HEK293 (cell line): ENCODE measurements around the gene ELF1.
"Not testable (repeated sequence)": the region's sequence is repeated elsewhere in the genome, so short reads cannot be mapped to it uniquely, and the experiment has no call there.

Experiments used
- CTCF ChIA-PET: fragments of 350-600 bp; formaldehyde crosslinking; extraction: SDS; loops from one replicate; lab custom pipeline; 2021; ENCODE audit warnings: antibody characterized with exemption; lab: Yijun Ruan, JAX
- POLR2A ChIA-PET: fragments of 300-600 bp; formaldehyde crosslinking; extraction: SDS; loops from one replicate; lab custom pipeline; 2020; ENCODE audit warnings: antibody characterized with exemption, inconsistent platforms; lab: Yijun Ruan, JAX
- H3K27ac ChIP-seq: fragments of 200-500 bp; sonication (Bioruptor generic); 2 replicates; pipeline ENCODE4 v1.5.1; 2014; ENCODE audit warnings: low read depth, low read length, control low read depth, inconsistent platforms; ENCODE audit errors: extremely low read depth
- H3K36me3 ChIP-seq, 2 experiments: fragments of 200-500 bp in 1 of 2; sonication (Bioruptor generic) in 1 of 2; 1 replicate in 1 of 2; 2 replicates in 1 of 2; pipeline ENCODE4 v1.5.1; 2014 to 2017; ENCODE audit warnings: inconsistent platforms in 2 of 2, low read length in 2 of 2; ENCODE audit not compliant: control insufficient read depth in 2 of 2, insufficient read depth in 1 of 2
- H3K4me1 ChIP-seq: fragments of 200-500 bp; sonication (Bioruptor generic); 2 replicates; pipeline ENCODE4 v1.5.1; 2014; ENCODE audit warnings: mild to moderate bottlenecking, low read length, inconsistent platforms; ENCODE audit not compliant: control insufficient read depth, insufficient read depth
- H3K4me3 ChIP-seq: 2 replicates; pipeline ENCODE4 v1.5.1; 2011; ENCODE audit warnings: low read depth, mild to moderate bottlenecking, control low read depth, low read length, moderate library complexity
- H3K9me3 ChIP-seq: fragments of 200-500 bp; sonication (Bioruptor generic); 2 replicates; pipeline ENCODE4 v1.5.1; 2014; ENCODE audit warnings: low read depth, low read length, inconsistent platforms; ENCODE audit not compliant: control insufficient read depth, insufficient read depth
- GLIS2 ChIP-seq: fragments of 450-650 bp; formaldehyde crosslinking; IDR thresholded peaks from 2 replicates; pipeline ENCODE4 v1.5.1; 2016; ENCODE audit warnings: missing biosample characterization, missing genetic modification characterization
- PRDM1 ChIP-seq: fragments of 450-650 bp; formaldehyde crosslinking; IDR thresholded peaks from 2 replicates; pipeline ENCODE4; 2016; ENCODE audit warnings: missing biosample characterization, missing genetic modification characterization
- SP7 ChIP-seq: fragments of 450-650 bp; formaldehyde crosslinking; IDR thresholded peaks from 2 replicates; pipeline ENCODE4 v1.5.1; 2016; ENCODE audit warnings: missing biosample characterization, missing genetic modification characterization
- TCF7L2 ChIP-seq: IDR thresholded peaks from 2 replicates; pipeline ENCODE4 v1.6.1; 2011; ENCODE audit warnings: low read depth, mild to moderate bottlenecking, inconsistent platforms, low read length, moderate library complexity, borderline replicate concordance
- ZNF175 ChIP-seq: fragments of 450-650 bp; formaldehyde crosslinking; IDR thresholded peaks from 2 replicates; pipeline ENCODE4 v1.5.1; 2016; ENCODE audit warnings: missing biosample characterization, missing genetic modification characterization
- ZNF23 ChIP-seq: fragments of 450-650 bp; formaldehyde crosslinking; IDR thresholded peaks from 2 replicates; pipeline ENCODE4 v1.5.1; 2016; ENCODE audit warnings: missing biosample characterization, missing genetic modification characterization, borderline replicate concordance
- ZNF292 ChIP-seq: fragments of 450-650 bp; formaldehyde crosslinking; IDR thresholded peaks from 2 replicates; pipeline ENCODE4 v1.5.1; 2016; ENCODE audit warnings: low read depth, missing biosample characterization, missing genetic modification characterization, borderline replicate concordance
- ZNF302 ChIP-seq: fragments of 450-650 bp; formaldehyde crosslinking; IDR thresholded peaks from 2 replicates; pipeline ENCODE4 v1.5.1; 2016; ENCODE audit warnings: missing biosample characterization, missing genetic modification characterization, low read depth
- ZNF324 ChIP-seq: fragments of 450-650 bp; formaldehyde crosslinking; IDR thresholded peaks from 2 replicates; pipeline ENCODE4 v1.5.1; 2016; ENCODE audit warnings: missing biosample characterization, missing genetic modification characterization
- ZNF529 ChIP-seq: fragments of 450-650 bp; formaldehyde crosslinking; IDR thresholded peaks from 2 replicates; pipeline ENCODE4 v1.5.1; 2017; ENCODE audit warnings: missing genetic modification characterization, missing biosample characterization; ENCODE audit not compliant: insufficient replicate concordance
- ZNF549 ChIP-seq: fragments of 450-650 bp; IDR thresholded peaks from 2 replicates; pipeline ENCODE4 v1.5.1; 2018; ENCODE audit warnings: missing biosample characterization, missing genetic modification characterization, mild to moderate bottlenecking, inconsistent platforms, moderate library complexity
- ZNF558 ChIP-seq: fragments of 450-650 bp; formaldehyde crosslinking; IDR thresholded peaks from 2 replicates; pipeline ENCODE4 v1.5.1; 2016; ENCODE audit warnings: missing biosample characterization, missing genetic modification characterization
- ZNF610 ChIP-seq: fragments of 450-650 bp; formaldehyde crosslinking; IDR thresholded peaks from 2 replicates; pipeline ENCODE4 v1.5.1; 2016; ENCODE audit warnings: missing biosample characterization, missing genetic modification characterization, borderline replicate concordance
- ZNF837 ChIP-seq: fragments of 450-650 bp; formaldehyde crosslinking; IDR thresholded peaks from 2 replicates; pipeline ENCODE4 v1.5.1; 2016; ENCODE audit warnings: missing biosample characterization, missing genetic modification characterization
- TF ChIP-seq, protein P1 (sequence below): fragments of 450-650 bp; IDR thresholded peaks from 2 replicates; pipeline ENCODE4 v1.5.1; 2018; ENCODE audit warnings: missing biosample characterization, mild to moderate bottlenecking, missing genetic modification characterization
- TF ChIP-seq, protein P2 (sequence below): fragments of 450-650 bp; formaldehyde crosslinking; IDR thresholded peaks from 2 replicates; pipeline ENCODE4 v1.5.1; 2016; ENCODE audit warnings: missing biosample characterization, missing genetic modification characterization
- TF ChIP-seq, protein P3 (sequence below): fragments of 450-650 bp; formaldehyde crosslinking; IDR thresholded peaks from 2 replicates; pipeline ENCODE4 v1.5.1; 2016; ENCODE audit warnings: missing biosample characterization, missing genetic modification characterization

ELF1 gene

DNA sequence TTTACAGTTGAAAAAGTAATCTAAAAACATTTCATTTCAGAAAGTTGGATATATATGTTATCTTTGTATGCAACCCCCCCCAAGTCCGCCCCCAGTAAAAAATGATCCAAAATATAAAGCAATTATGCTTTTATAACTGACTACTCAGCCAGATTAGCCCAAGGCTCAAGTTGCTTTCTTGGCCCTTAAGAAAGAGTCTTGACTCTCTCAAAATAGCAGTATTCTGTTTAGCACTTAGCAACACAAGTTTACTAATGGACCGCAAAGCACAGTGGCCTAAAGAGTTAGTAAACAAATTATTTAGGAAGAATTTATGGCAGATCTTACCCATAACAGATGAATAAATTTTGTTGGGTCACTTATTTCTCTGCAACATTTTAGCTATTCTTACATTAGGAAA is 86.9 kb downstream of the ELF1 start:
- H3K36me3 ChIP-seq, result peaks cover 0 to 14% of the 10 kb centered on the region in 2 experiments; a peak in 2 of 3 replicates
- CTCF ChIA-PET, result no interaction called here

DNA sequence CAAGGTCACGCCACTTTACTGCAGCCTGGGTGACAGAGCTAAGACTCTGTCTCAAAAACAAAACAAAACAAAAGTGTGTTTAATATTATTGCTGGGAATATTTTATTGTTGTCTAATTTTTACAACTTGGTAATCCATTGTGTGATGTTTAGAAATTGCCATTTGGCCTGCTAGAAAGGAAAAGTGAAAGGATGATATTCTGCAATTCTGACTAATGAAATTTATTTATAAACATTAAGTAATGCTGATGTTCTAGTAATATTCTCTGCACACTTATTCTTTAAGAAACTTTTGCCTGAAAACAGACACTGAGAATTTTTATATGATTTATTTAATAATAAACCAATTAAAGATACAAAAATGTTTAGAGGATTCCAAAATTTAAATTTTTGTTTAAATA is 87.4 kb downstream of the ELF1 start:
- no peaks in the 10 kb centered on the region for H3K9me3 ChIP-seq
- ChIA-PET CTCF (interaction anchor here (0.6 kb wide), 1 partner anchor 929 kb away, joined by 4 read pairs; no protein-coding TSS in a partner anchor), POLR2A (no interaction called here)
- no peak for TF ChIP-seq ZNF324 (tag by site-specific recombination)
- TF ChIP-seq PRDM1, result no peak
- TF ChIP-seq, protein P1, sequence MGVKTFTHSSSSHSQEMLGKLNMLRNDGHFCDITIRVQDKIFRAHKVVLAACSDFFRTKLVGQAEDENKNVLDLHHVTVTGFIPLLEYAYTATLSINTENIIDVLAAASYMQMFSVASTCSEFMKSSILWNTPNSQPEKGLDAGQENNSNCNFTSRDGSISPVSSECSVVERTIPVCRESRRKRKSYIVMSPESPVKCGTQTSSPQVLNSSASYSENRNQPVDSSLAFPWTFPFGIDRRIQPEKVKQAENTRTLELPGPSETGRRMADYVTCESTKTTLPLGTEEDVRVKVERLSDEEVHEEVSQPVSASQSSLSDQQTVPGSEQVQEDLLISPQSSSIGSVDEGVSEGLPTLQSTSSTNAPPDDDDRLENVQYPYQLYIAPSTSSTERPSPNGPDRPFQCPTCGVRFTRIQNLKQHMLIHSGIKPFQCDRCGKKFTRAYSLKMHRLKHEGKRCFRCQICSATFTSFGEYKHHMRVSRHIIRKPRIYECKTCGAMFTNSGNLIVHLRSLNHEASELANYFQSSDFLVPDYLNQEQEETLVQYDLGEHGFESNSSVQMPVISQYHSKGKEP (tag by site-specific recombination), result no peak
- no peak for TF ChIP-seq ZNF23 (tag by site-specific recombination)
- TF ChIP-seq GLIS2, result no peak
- TF ChIP-seq, protein P2, sequence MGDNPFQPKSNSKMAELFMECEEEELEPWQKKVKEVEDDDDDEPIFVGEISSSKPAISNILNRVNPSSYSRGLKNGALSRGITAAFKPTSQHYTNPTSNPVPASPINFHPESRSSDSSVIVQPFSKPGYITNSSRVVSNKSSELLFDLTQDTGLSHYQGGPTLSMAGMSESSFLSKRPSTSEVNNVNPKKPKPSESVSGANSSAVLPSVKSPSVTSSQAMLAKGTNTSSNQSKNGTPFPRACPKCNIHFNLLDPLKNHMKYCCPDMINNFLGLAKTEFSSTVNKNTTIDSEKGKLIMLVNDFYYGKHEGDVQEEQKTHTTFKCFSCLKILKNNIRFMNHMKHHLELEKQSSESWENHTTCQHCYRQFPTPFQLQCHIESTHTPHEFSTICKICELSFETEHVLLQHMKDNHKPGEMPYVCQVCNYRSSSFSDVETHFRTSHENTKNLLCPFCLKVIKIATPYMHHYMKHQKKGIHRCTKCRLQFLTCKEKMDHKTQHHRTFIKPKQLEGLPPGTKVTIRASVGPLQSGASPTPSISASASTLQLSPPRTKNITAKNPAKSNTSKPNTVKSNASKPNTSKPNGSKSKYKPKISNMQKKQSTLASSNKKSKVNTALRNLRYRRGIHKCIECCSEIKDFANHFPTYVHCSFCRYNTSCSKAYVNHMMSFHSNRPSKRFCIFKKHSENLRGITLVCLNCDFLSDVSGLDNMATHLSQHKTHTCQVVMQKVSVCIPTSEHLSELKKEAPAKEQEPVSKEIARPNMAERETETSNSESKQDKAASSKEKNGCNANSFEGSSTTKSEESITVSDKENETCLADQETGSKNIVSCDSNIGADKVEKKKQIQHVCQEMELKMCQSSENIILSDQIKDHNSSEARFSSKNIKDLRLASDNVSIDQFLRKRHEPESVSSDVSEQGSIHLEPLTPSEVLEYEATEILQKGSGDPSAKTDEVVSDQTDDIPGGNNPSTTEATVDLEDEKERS, result no peak
- TF ChIP-seq SP7 (tag by site-specific recombination), result no peak
- no peak for TF ChIP-seq ZNF837 (tag by site-specific recombination)
- TF ChIP-seq ZNF610 (tag by site-specific recombination), result no peak
- TF ChIP-seq TCF7L2, result no peak
- TF ChIP-seq ZNF549, result no peak
- no peak for TF ChIP-seq ZNF529 (tag by site-specific recombination)
- TF ChIP-seq ZNF292 (tag by site-specific recombination), result no peak
- H3K27ac ChIP-seq, result no peak overlapping the region
- H3K36me3 ChIP-seq, result peaks cover 0 to 14% of the 10 kb centered on the region in 2 experiments; a peak in 2 of 3 replicates
- no peak overlapping the region for H3K4me3 ChIP-seq
- H3K4me1 ChIP-seq, result no peaks in the 10 kb centered on the region

More for the DNA sequence above, 86.9 kb downstream of the ELF1 start:
- no peak overlapping the region for H3K4me3 ChIP-seq
- no peaks in the 10 kb centered on the region for H3K4me1 ChIP-seq
- TF ChIP-seq, protein P2, result no peak
- TF ChIP-seq ZNF175 (no peak), ZNF558 (tag by site-specific recombination) (no peak), ZNF302 (tag by site-specific recombination) (no peak)
- TF ChIP-seq, protein P3, sequence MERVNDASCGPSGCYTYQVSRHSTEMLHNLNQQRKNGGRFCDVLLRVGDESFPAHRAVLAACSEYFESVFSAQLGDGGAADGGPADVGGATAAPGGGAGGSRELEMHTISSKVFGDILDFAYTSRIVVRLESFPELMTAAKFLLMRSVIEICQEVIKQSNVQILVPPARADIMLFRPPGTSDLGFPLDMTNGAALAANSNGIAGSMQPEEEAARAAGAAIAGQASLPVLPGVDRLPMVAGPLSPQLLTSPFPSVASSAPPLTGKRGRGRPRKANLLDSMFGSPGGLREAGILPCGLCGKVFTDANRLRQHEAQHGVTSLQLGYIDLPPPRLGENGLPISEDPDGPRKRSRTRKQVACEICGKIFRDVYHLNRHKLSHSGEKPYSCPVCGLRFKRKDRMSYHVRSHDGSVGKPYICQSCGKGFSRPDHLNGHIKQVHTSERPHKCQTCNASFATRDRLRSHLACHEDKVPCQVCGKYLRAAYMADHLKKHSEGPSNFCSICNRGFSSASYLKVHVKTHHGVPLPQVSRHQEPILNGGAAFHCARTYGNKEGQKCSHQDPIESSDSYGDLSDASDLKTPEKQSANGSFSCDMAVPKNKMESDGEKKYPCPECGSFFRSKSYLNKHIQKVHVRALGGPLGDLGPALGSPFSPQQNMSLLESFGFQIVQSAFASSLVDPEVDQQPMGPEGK (tag by site-specific recombination), result no peak
- TF ChIP-seq, all 188 proteins: peak for 0
- POLR2A ChIA-PET, result no interaction called here
- Histone ChIP-seq H3K27ac (no peak overlapping the region), H3K9me3 (no peaks in the 10 kb centered on the region)

DNA sequence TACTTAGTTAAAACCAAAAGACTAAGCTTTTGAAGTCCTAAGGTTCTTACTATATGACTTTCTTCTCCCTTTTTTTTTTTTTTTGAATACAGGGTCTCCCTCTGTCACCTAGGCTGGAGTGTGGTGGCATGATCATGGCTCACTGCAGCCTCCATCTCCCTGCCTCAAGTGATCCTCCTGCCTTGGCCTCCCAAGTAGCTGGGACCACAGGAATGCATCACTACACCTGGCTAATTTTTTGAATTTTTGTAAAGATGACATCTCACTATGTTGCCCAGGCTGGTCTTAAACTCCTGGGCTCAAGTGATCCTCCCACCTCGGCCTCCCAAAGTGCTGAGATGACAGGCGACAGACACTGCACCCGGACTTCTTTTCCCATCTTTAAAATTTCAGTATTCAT is 89.2 kb downstream of the ELF1 start:
- CTCF ChIA-PET, H3K4me3 ChIP-seq, H3K4me1 ChIP-seq, H3K27ac ChIP-seq, H3K9me3 ChIP-seq, POLR2A ChIA-PET: not testable (repeated sequence)
- peaks cover 0 to 14% of the 10 kb centered on the region in 2 experiments; a peak in 2 of 3 replicates for H3K36me3 ChIP-seq
